Measurements from ENCODE around the gene GPR183.

DNA sequence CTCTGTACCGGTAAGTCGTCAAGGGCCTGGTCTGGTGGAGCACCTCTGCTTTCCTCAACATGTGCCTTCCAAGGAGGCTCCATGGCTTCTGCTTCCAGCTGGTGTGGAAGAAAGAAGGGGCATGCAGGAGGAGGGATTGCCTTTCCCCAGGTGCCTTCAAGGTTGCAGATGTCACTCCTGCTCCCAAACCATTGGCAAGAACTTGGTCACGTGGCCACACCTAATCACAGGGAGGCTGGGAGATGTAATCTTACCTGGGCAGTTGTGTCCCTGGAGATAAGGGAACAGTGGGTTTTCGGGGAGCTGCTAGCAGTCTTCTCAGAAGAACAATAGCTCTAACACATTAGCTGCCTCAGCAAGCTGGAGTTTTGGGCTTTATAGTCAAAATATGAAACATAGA lies 39.3 kb downstream of the GPR183 start:
- TF ChIP-seq POLR2A (IDR thresholded peaks at IDR 0.05), result no peak
- no peak for TF ChIP-seq CTCF (IDR thresholded peaks at IDR 0.05)
